MCF 10A (cell line): ENCODE measurements around the gene CFAP58. TPM values are rescaled to one million over a fixed set of nuclear protein-coding genes. Genes with fewer than 3 reads are reported as not detected.

ENCODE experiments used
- BruUV-seq: library from RNA; stranded (reverse); fragments of 400-500 nt; replicated peaks from 2 replicates; lab custom pipeline; 2021; lab: Mats Ljungman, UMichigan
- CTCF ChIA-PET: fragments of 300-600 bp; sonication (Branson Sonifier 250); formaldehyde crosslinking; extraction: SDS; loops from one replicate; lab custom pipeline; 2021; ENCODE audit warnings: antibody characterized with exemption, inconsistent platforms; lab: Yijun Ruan, JAX
- POLR2A ChIA-PET: fragments of 300-600, 350-650 bp; sonication (Branson Sonifier 250); formaldehyde crosslinking; extraction: SDS; loops from one replicate; lab custom pipeline; 2020; ENCODE audit warnings: antibody characterized with exemption, inconsistent platforms; lab: Yijun Ruan, JAX
- DNase-seq: peaks from one replicate; pipeline ENCODE4 v3.0.0-alpha.2; 2018; ENCODE audit not compliant: unreplicated experiment
- H3K27ac Mint-ChIP-seq: one replicate; pipeline ENCODE4 v1.8.0; 2022; ENCODE audit warnings: mild to moderate bottlenecking, low read depth, mixed read lengths; ENCODE audit not compliant: unreplicated experiment
- H3K27me3 Mint-ChIP-seq: one replicate; pipeline ENCODE4 v1.8.0; 2022; ENCODE audit warnings: mixed read lengths; ENCODE audit not compliant: insufficient read depth, unreplicated experiment
- H3K36me3 Mint-ChIP-seq: one replicate; pipeline ENCODE4 v1.8.0; 2022; ENCODE audit warnings: mild to moderate bottlenecking, moderate library complexity, mixed read lengths; ENCODE audit not compliant: insufficient read depth, unreplicated experiment
- H3K4me1 Mint-ChIP-seq: one replicate; pipeline ENCODE4 v1.8.0; 2022; ENCODE audit warnings: mixed read lengths; ENCODE audit not compliant: insufficient read depth, unreplicated experiment
- H3K4me3 Mint-ChIP-seq: one replicate; pipeline ENCODE4 v1.8.0; 2022; ENCODE audit warnings: mild to moderate bottlenecking, moderate library complexity, mixed read lengths; ENCODE audit not compliant: unreplicated experiment
- H3K9me3 Mint-ChIP-seq: one replicate; pipeline ENCODE4 v1.8.0; 2022; ENCODE audit warnings: mixed read lengths; ENCODE audit not compliant: unreplicated experiment
- CTCF ChIP-seq: fragments of 200-600 bp; IDR thresholded peaks from one replicate; pipeline ENCODE4 v1.8.0; 2022; ENCODE audit warnings: antibody characterized with exemption, mild to moderate bottlenecking; ENCODE audit not compliant: unreplicated experiment
- intact Hi-C: fragments of 100-400 bp; cut with micrococcal nuclease; formaldehyde crosslinking; loops from 2 replicates; pipeline ENCODE4 v1.14.1; 2022
- total RNA-seq: library from RNA; stranded (reverse); gene quantifications from 2 replicates; pipeline ENCODE4 v1.2.3, GENCODE V29; 2022

The CFAP58 gene
- total RNA-seq, 1 experiment from 2014 or later, result 0.89 TPM

DNA sequence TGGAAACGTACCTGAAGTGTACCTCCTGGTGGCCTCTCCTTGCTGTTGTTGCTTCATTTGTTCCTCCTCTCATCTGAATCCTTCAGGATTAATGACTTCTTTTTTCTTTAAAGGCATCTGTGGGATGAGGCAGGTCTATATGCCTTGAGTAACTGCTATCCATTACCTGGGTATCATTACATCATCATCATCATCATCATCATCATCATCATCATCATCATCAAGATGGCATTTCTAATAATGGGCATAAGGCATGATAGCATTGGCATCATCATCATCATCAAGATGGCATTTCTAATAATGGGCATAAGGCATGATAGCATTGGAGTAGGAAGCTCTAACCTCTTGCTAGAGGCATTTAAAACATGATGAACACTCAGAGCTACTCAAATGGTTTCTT, 59.9 kb downstream of the CFAP58 start:
- Mint-ChIP-seq H3K27ac (no peak overlapping the region), H3K9me3 (no peaks in the 10 kb centered on the region), H3K36me3 (no peaks in the 10 kb centered on the region), H3K4me1 (no peaks in the 10 kb centered on the region), H3K27me3 (no peaks in the 10 kb centered on the region), H3K4me3 (no peak overlapping the region)
- intact Hi-C loops, result no loop called here
- no peak for DNase-seq
- POLR2A ChIA-PET, result no interaction called here
- BruUV-seq, result no TSS peak
- CTCF ChIA-PET, result interaction anchor here (0.7 to 2.8 kb wide), 6 partner anchors 8 to 208 kb away, joined by 3 to 13 read pairs (median 4); no protein-coding TSS in a partner anchor
- no peak for TF ChIP-seq CTCF

DNA sequence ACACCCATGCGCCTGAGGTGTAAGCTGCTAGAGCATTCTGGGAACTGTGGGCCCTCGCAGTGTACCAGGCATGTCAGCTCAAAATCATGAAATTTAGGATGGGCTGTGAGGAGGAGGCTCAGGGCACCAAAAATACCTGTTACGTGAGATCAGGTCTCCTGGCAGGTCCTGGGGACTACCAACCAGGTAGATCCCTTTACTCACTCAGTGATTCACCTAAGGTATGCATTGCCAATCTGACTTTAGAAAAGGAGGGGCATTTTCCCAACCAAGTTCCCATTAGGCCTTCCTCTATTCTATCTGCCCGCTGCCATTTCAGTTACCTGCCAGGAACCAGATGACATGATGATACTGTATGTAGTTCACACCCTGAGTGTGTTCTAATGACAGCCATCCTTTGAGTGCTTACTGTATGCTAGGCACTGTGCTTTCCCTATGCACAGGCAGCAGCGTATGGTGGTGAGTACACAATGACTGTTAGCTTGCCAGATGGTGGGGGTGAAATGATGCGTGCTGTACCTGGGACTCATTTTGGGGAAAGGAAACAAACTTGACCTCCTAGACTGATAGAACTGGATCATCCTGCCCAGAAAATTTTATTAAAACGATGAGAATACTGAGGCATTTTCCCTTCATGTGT, 62.0 kb downstream of the CFAP58 start:
- ChIA-PET POLR2A (interaction anchor here (0.6 kb wide), 1 partner anchor 159 kb away, joined by 5 read pairs; no protein-coding TSS in a partner anchor), CTCF (interaction anchor here (0.8 to 2.8 kb wide), 6 partner anchors 8 to 207 kb away, joined by 3 to 18 read pairs (median 5); no protein-coding TSS in a partner anchor)
- Mint-ChIP-seq H3K9me3 (no peaks in the 10 kb centered on the region), H3K4me3 (no peak overlapping the region), H3K27me3 (no peaks in the 10 kb centered on the region), H3K4me1 (no peaks in the 10 kb centered on the region), H3K36me3 (no peaks in the 10 kb centered on the region), H3K27ac (no peak overlapping the region)
- no TSS peak for BruUV-seq
- peak; percentile 27 for DNase-seq
- intact Hi-C loops, result no loop called here
- no peak for TF ChIP-seq CTCF

- intact Hi-C loops, result no loop called here
- Mint-ChIP-seq H3K4me1 (no peaks in the 10 kb centered on the region), H3K9me3 (no peaks in the 10 kb centered on the region), H3K4me3 (no peak overlapping the region), H3K36me3 (no peaks in the 10 kb centered on the region), H3K27me3 (no peaks in the 10 kb centered on the region), H3K27ac (no peak overlapping the region)
- ChIA-PET CTCF (interaction anchor here (0.8 to 1.8 kb wide), 3 partner anchors 10 to 206 kb away, joined by 3 to 18 read pairs (median 6); no protein-coding TSS in a partner anchor), POLR2A (no interaction called here)
- no peak for DNase-seq
- no TSS peak for BruUV-seq
- no peak for TF ChIP-seq CTCF
Observed at GRCh38 chr10:104416851-104417250, 63.2 kb downstream of the CFAP58 start.

DNA sequence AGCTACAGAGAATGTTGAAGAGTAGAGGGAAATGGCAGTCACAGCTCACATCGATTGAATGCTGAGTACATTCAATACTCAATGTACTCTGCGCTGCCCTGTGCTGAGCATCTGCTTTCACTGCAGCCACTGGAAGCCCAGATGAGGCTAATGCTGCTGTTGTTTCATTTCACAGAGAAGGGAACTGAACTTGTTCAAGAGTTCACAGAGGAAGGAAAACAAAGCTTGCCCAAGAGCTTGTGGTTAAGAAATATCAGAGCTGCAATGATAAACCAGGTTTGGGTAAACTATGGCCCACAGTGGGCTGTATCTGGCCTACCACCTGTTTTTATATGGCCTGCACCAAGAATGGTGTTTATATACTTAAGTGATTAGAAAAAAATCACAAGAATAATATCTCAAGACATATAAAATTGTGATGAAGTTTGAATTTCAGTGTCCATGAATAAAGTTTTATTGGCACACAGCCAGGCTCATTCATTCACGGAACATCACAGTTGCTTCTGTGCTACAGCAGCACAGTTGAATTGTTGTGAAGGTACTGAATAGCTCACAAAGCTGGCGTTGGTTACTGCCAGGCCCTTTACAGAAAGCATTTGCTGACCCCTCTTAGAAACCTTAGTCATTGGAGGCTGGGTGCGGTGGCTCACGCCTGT, 64.1 kb downstream of the CFAP58 start:
- CTCF ChIA-PET, result interaction anchor here (1.6 to 1.8 kb wide), 2 partner anchors 11 to 205 kb away, joined by 6 to 18 read pairs; no protein-coding TSS in a partner anchor
- POLR2A ChIA-PET, result no interaction called here

More for the DNA sequence above, 64.1 kb downstream of the CFAP58 start:
- intact Hi-C loops, result no loop called here
- Mint-ChIP-seq H3K4me3 (no peak overlapping the region), H3K4me1 (no peaks in the 10 kb centered on the region), H3K36me3 (no peaks in the 10 kb centered on the region), H3K27me3 (no peaks in the 10 kb centered on the region), H3K27ac (no peak overlapping the region), H3K9me3 (no peaks in the 10 kb centered on the region)
- no peak for TF ChIP-seq CTCF
- no TSS peak for BruUV-seq
- DNase-seq, result no peak
